Astrocyte (in vitro differentiated cells and primary cell): Measurements from ENCODE around the gene PKDCC. TPM values are rescaled to one million over a fixed set of nuclear protein-coding genes. Genes with fewer than 3 reads are reported as not detected.

Experiments
- DNase-seq: peaks from one replicate; pipeline ENCODE4 v3.0.0-alpha.2; 2010; ENCODE audit warnings: low read depth
- FAIRE-seq: peaks from 2 replicates; lab custom pipeline; 2011; peaks lifted over from hg19 to GRCh38; lab: Jason Lieb, UNC
- H2AFZ ChIP-seq: 2 replicates; pipeline ENCODE4 v1.6.0; 2012; ENCODE audit warnings: low read depth, low read length, inconsistent platforms
- H3K27ac ChIP-seq: 2 replicates; pipeline ENCODE4 v1.5.1; 2011; ENCODE audit warnings: low read depth, low read length, inconsistent platforms
- H3K27me3 ChIP-seq: 2 replicates; pipeline ENCODE4 v1.6.0; 2011; ENCODE audit warnings: low read length, inconsistent platforms; ENCODE audit not compliant: insufficient read depth
- H3K36me3 ChIP-seq: 2 replicates; pipeline ENCODE4 v1.5.1; 2011; ENCODE audit warnings: low read length, inconsistent platforms; ENCODE audit not compliant: insufficient read depth
- H3K4me1 ChIP-seq: 2 replicates; pipeline ENCODE4 v1.5.1; 2011; ENCODE audit warnings: low read length, inconsistent platforms; ENCODE audit not compliant: insufficient read depth
- H3K4me2 ChIP-seq: 2 replicates; pipeline ENCODE4 v1.6.0; 2012; ENCODE audit warnings: low read length, inconsistent platforms
- H3K4me3 ChIP-seq: 2 replicates; pipeline ENCODE4 v1.5.1; 2011; ENCODE audit warnings: low read depth, mild to moderate bottlenecking, low read length, inconsistent platforms; ENCODE audit not compliant: insufficient read depth
- H3K79me2 ChIP-seq: 2 replicates; pipeline ENCODE4 v1.6.0; 2012; ENCODE audit warnings: mild to moderate bottlenecking, low read length, inconsistent platforms; ENCODE audit not compliant: insufficient read depth
- H3K9ac ChIP-seq: 2 replicates; pipeline ENCODE4 v1.6.0; 2012; ENCODE audit warnings: mild to moderate bottlenecking, low read length, inconsistent platforms
- H3K9me3 ChIP-seq: 2 replicates; pipeline ENCODE4 v1.5.1; 2012; ENCODE audit warnings: low read depth, mild to moderate bottlenecking, low read length, inconsistent platforms; ENCODE audit not compliant: insufficient read depth
- H4K20me1 ChIP-seq: 2 replicates; pipeline ENCODE4 v1.6.0; 2012; ENCODE audit warnings: low read length, inconsistent platforms; ENCODE audit not compliant: insufficient read depth
- H3K27ac Mint-ChIP-seq: one replicate; pipeline ENCODE4 v1.8.0; 2021; ENCODE audit warnings: mild to moderate bottlenecking, mixed read lengths; ENCODE audit not compliant: unreplicated experiment
- H3K27me3 Mint-ChIP-seq: one replicate; pipeline ENCODE4 v1.8.0; 2021; ENCODE audit warnings: low read depth, mixed read lengths; ENCODE audit not compliant: unreplicated experiment
- H3K36me3 Mint-ChIP-seq: one replicate; pipeline ENCODE4 v1.8.0; 2021; ENCODE audit warnings: low read depth, mixed read lengths; ENCODE audit not compliant: unreplicated experiment
- H3K4me1 Mint-ChIP-seq: one replicate; pipeline ENCODE4 v1.8.0; 2021; ENCODE audit warnings: low read depth, mixed read lengths; ENCODE audit not compliant: unreplicated experiment
- H3K4me3 Mint-ChIP-seq: one replicate; pipeline ENCODE4 v1.8.0; 2021; ENCODE audit warnings: mild to moderate bottlenecking, moderate library complexity, mixed read lengths; ENCODE audit not compliant: unreplicated experiment
- H3K9me3 Mint-ChIP-seq: one replicate; pipeline ENCODE4 v1.8.0; 2021; ENCODE audit warnings: mild to moderate bottlenecking, mixed read lengths; ENCODE audit not compliant: unreplicated experiment
- EZH2 ChIP-seq: IDR thresholded peaks from 2 replicates; pipeline ENCODE4 v1.6.1; 2012; ENCODE audit warnings: mild to moderate bottlenecking, low read length, inconsistent platforms; ENCODE audit not compliant: insufficient read depth
- total RNA-seq: library from RNA; stranded (reverse); gene quantifications from 2 replicates; pipeline ENCODE4 v1.2.1, GENCODE V29; 2021
- TF ChIP-seq, protein P1 (sequence below): IDR thresholded peaks from 2 replicates; pipeline ENCODE4 v1.5.1; 2011; ENCODE audit warnings: low read depth, mild to moderate bottlenecking, inconsistent platforms, low read length, moderate library complexity; ENCODE audit not compliant: insufficient read depth

Gene PKDCC
- total RNA-seq, 1 donor from 2014 or later = 6.9 TPM

DNA sequence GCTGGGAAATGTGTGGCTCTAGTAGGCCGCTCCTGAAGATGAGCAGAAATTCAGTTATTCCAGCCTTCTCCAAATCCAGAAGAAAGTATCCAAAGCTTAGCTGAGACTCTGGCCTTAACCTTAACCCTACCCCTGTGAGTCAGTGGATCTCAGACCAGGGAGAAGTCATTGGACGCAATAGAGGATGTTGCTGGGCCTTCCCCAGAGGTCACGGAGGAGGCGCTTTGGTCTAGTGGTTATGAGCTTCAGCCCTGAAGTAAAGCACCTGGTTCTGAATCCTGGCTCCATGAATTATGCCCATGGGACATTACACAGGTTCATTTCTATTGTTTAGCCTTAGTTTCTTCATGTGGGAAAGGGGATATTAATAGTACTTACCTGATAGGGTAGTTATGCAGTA is 24.0 kb downstream of the PKDCC start:
- peaks cover 5% of the 10 kb centered on the region for H3K27me3 ChIP-seq
- no peak for DNase-seq
- TF ChIP-seq, protein P1, sequence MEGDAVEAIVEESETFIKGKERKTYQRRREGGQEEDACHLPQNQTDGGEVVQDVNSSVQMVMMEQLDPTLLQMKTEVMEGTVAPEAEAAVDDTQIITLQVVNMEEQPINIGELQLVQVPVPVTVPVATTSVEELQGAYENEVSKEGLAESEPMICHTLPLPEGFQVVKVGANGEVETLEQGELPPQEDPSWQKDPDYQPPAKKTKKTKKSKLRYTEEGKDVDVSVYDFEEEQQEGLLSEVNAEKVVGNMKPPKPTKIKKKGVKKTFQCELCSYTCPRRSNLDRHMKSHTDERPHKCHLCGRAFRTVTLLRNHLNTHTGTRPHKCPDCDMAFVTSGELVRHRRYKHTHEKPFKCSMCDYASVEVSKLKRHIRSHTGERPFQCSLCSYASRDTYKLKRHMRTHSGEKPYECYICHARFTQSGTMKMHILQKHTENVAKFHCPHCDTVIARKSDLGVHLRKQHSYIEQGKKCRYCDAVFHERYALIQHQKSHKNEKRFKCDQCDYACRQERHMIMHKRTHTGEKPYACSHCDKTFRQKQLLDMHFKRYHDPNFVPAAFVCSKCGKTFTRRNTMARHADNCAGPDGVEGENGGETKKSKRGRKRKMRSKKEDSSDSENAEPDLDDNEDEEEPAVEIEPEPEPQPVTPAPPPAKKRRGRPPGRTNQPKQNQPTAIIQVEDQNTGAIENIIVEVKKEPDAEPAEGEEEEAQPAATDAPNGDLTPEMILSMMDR = no peak
- TF ChIP-seq EZH2 = no peak
- H3K4me2 ChIP-seq = no peak overlapping the region
- H3K27me3 Mint-ChIP-seq = peaks cover 31% of the 10 kb centered on the region
- H3K79me2 ChIP-seq = no peaks in the 10 kb centered on the region
- no peak overlapping the region for H3K9ac ChIP-seq
- H3K27ac ChIP-seq = no peak overlapping the region
- no peaks in the 10 kb centered on the region for H4K20me1 ChIP-seq
- no peak overlapping the region for H3K27ac Mint-ChIP-seq
- peaks cover 2% of the 10 kb centered on the region for H3K36me3 Mint-ChIP-seq
- H3K4me1 ChIP-seq = no peaks in the 10 kb centered on the region
- H2AFZ ChIP-seq = no peak overlapping the region
- FAIRE-seq = no peak
- no peak overlapping the region for H3K4me3 ChIP-seq
- H3K4me1 Mint-ChIP-seq = no peaks in the 10 kb centered on the region
- no peaks in the 10 kb centered on the region for H3K36me3 ChIP-seq
- peaks cover 4% of the 10 kb centered on the region for H3K9me3 Mint-ChIP-seq
- H3K9me3 ChIP-seq = no peaks in the 10 kb centered on the region
- no peak overlapping the region for H3K4me3 Mint-ChIP-seq

DNA sequence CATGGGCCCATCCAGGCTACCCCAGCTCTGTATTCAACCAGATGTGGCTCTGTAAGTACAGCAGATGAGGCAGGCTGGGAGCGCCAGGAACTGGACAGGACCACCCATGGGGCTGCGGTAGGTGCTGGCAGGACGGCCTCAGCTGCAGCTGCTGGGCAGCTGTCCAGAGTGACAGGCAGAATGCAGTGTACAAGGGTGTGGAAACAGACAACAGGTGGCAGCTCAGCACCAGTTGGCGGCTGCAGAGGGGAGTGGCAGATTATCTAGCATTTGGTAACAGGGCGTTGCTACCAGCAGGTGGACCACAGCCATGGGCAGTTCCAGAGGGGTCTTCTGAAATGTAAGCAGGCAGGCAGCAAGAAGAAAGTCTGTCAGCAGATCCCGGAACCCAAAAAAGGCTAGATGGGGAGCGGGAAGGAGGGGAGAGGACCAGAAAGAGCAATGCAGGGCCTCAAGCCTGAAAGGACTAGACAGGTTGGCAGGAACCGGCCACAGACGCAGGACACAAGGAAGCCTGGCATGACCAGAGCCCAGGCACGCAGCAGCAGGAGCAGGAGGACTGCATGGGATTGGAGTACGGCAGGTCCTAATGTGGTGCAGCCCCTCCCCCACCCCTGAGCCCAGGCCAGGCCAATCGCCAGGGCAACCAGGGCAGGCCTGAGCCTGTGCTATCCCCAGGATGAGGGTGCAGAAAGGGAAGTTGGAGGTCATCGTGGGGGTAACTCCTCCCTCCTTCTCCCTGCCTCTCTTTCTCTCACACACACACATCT is 24.7 kb downstream of the PKDCC start:
- Mint-ChIP-seq H3K36me3 (peaks cover 2% of the 10 kb centered on the region), H3K4me3 (no peak overlapping the region), H3K27me3 (peaks cover 35% of the 10 kb centered on the region), H3K27ac (no peak overlapping the region), H3K9me3 (peaks cover 6% of the 10 kb centered on the region), H3K4me1 (no peaks in the 10 kb centered on the region)
- Histone ChIP-seq H2AFZ (no peak overlapping the region), H3K9me3 (no peaks in the 10 kb centered on the region), H3K27me3 (peaks cover 5% of the 10 kb centered on the region), H3K4me1 (no peaks in the 10 kb centered on the region), H3K79me2 (no peaks in the 10 kb centered on the region), H3K4me2 (no peak overlapping the region), H3K4me3 (no peak overlapping the region), H3K36me3 (no peaks in the 10 kb centered on the region), H4K20me1 (no peaks in the 10 kb centered on the region), H3K9ac (no peak overlapping the region), H3K27ac (no peak overlapping the region)
- FAIRE-seq (no peak), DNase-seq (no peak)
- no peak for TF ChIP-seq EZH2
- TF ChIP-seq, protein P1 = no peak
